KMS-11 (cell line): ENCODE measurements around the gene WNT7A.

ENCODE experiments used
- H2AFZ ChIP-seq: fragments of 200-600 bp; sonication (generic); 2 replicates; pipeline ENCODE4 v1.6.1; 2016; ENCODE audit warnings: antibody characterized with exemption, mixed run types, low read depth
- H3K27ac ChIP-seq: fragments of 200-600 bp; sonication (generic); 2 replicates; pipeline ENCODE4 v1.6.1; 2016; ENCODE audit warnings: mild to moderate bottlenecking, mixed run types
- H3K27me3 ChIP-seq: fragments of 200-600 bp; sonication (generic); 2 replicates; pipeline ENCODE4 v1.6.1; 2017; ENCODE audit warnings: mild to moderate bottlenecking, low read depth, mixed run types, moderate library complexity; ENCODE audit not compliant: insufficient read depth
- H3K36me3 ChIP-seq: fragments of 200-600 bp; sonication (generic); 2 replicates; pipeline ENCODE4 v1.6.1; 2017; ENCODE audit warnings: mild to moderate bottlenecking, mixed run types; ENCODE audit not compliant: insufficient read depth
- H3K4me1 ChIP-seq: fragments of 200-600 bp; sonication (generic); 2 replicates; pipeline ENCODE4 v1.6.1; 2016; ENCODE audit warnings: mild to moderate bottlenecking, low read depth, mixed run types; ENCODE audit not compliant: poor library complexity, severe bottlenecking
- H3K4me2 ChIP-seq: fragments of 200-600 bp; sonication (generic); 2 replicates; pipeline ENCODE4 v1.7.0; 2016; ENCODE audit warnings: mild to moderate bottlenecking, mixed run types
- H3K4me3 ChIP-seq: fragments of 200-600 bp; sonication (generic); IDR thresholded peaks from 2 replicates; pipeline ENCODE4 v1.6.1; 2017; ENCODE audit warnings: low read depth, low read length, mixed read lengths; ENCODE audit not compliant: insufficient read depth
- H3K79me2 ChIP-seq: fragments of 200-600 bp; sonication (generic); 2 replicates; pipeline ENCODE4 v1.6.1; 2016; ENCODE audit warnings: low read depth, mixed run types; ENCODE audit not compliant: insufficient read depth
- H3K9ac ChIP-seq: fragments of 200-600 bp; sonication (generic); 2 replicates; pipeline ENCODE4 v1.6.1; 2016; ENCODE audit warnings: mild to moderate bottlenecking, mixed run types
- H4K20me1 ChIP-seq: fragments of 200-600 bp; sonication (generic); 2 replicates; pipeline ENCODE4 v1.6.1; 2016; ENCODE audit warnings: mild to moderate bottlenecking, mixed run types; ENCODE audit not compliant: insufficient read depth
- CTCF ChIP-seq: fragments of 200-600 bp; sonication (generic); conservative IDR thresholded peaks from 2 replicates; pipeline ENCODE4 v1.6.1; 2017; ENCODE audit warnings: low read depth, mild to moderate bottlenecking, antibody characterized with exemption, low read length, moderate library complexity, mixed read lengths

The WNT7A gene

GRCh38 chr3:13882876-13883275 is 3.0 kb upstream of the WNT7A start:
- no peak overlapping the region for H3K4me3 ChIP-seq
- H2AFZ ChIP-seq, result no peak overlapping the region
- no peaks in the 10 kb centered on the region for H3K27me3 ChIP-seq
- H3K4me1 ChIP-seq, result no peaks in the 10 kb centered on the region
- no peak for TF ChIP-seq CTCF
- H3K9ac ChIP-seq, result no peak overlapping the region
- H3K27ac ChIP-seq, result no peak overlapping the region
- H3K36me3 ChIP-seq, result no peaks in the 10 kb centered on the region
- H3K79me2 ChIP-seq, result no peaks in the 10 kb centered on the region
- H3K4me2 ChIP-seq, result no peak overlapping the region
- H4K20me1 ChIP-seq, result no peaks in the 10 kb centered on the region

- Histone ChIP-seq H3K79me2 (no peaks in the 10 kb centered on the region), H3K4me3 (no peak overlapping the region), H2AFZ (no peak overlapping the region), H3K27ac (no peak overlapping the region), H4K20me1 (no peaks in the 10 kb centered on the region), H3K9ac (no peak overlapping the region), H3K4me2 (no peak overlapping the region), H3K36me3 (no peaks in the 10 kb centered on the region), H3K27me3 (no peaks in the 10 kb centered on the region), H3K4me1 (no peaks in the 10 kb centered on the region)
- no peak for TF ChIP-seq CTCF
Observed at GRCh38 chr3:13881536-13882410, 1.9 kb upstream of the WNT7A start.

- no peaks in the 10 kb centered on the region for H3K4me1 ChIP-seq
- H3K36me3 ChIP-seq, result no peaks in the 10 kb centered on the region
- H3K9ac ChIP-seq, result no peak overlapping the region
- H4K20me1 ChIP-seq, result no peaks in the 10 kb centered on the region
- no peak overlapping the region for H3K4me3 ChIP-seq
- H2AFZ ChIP-seq, result no peak overlapping the region
- no peak for TF ChIP-seq CTCF
- no peaks in the 10 kb centered on the region for H3K27me3 ChIP-seq
- no peak overlapping the region for H3K27ac ChIP-seq
- no peak overlapping the region for H3K4me2 ChIP-seq
- H3K79me2 ChIP-seq, result no peaks in the 10 kb centered on the region
Observed at GRCh38 chr3:13880811-13881156, 913 bp upstream of the WNT7A start.

GRCh38 chr3:13879102-13879945 is 547 bp downstream of the WNT7A start:
- Histone ChIP-seq H3K4me2 (no peak overlapping the region), H3K36me3 (no peaks in the 10 kb centered on the region), H3K4me3 (no peak overlapping the region), H4K20me1 (no peaks in the 10 kb centered on the region), H2AFZ (no peak overlapping the region), H3K27me3 (no peaks in the 10 kb centered on the region), H3K9ac (no peak overlapping the region), H3K4me1 (no peaks in the 10 kb centered on the region), H3K27ac (no peak overlapping the region), H3K79me2 (no peaks in the 10 kb centered on the region)
- no peak for TF ChIP-seq CTCF
